B cell (primary cell): ENCODE measurements around the gene FCGBP. TPM values are rescaled to one million over a fixed set of nuclear protein-coding genes. Genes with fewer than 3 reads are reported as not detected.
A peak's percentile ranks its signal among the peaks of the same experiment; 100 is the strongest.

ENCODE experiments used
- ATAC-seq: fragments of 200-7000 bp; cut with Tn5 transposase; one replicate; pipeline ENCODE4 v1.10.0; 2021; ENCODE audit warnings: low read depth, mild to moderate bottlenecking, moderate number of reproducible peaks, moderate library complexity
- CTCF ChIA-PET: fragments of 350-600 bp; sonication (Branson Sonifier 250); formaldehyde crosslinking; loops from one replicate; lab custom pipeline; 2021; ENCODE audit warnings: antibody characterized with exemption, inconsistent platforms; lab: Charles Lee
- POLR2A ChIA-PET: fragments of 350-600 bp; sonication (Branson Sonifier 250); formaldehyde crosslinking; loops from one replicate; lab custom pipeline; 2021; ENCODE audit warnings: antibody characterized with exemption; lab: Charles Lee
- DNase-seq: peaks from one replicate; pipeline ENCODE4 v3.0.0; 2013
- H2AFZ ChIP-seq: 2 replicates; pipeline ENCODE4 v1.6.1; 2012; ENCODE audit warnings: mild to moderate bottlenecking, low read depth, low read length; ENCODE audit not compliant: insufficient read depth, poor library complexity, severe bottlenecking
- H3K27ac ChIP-seq, 2 donors: 1 replicate in 1 of 2; 2 replicates in 1 of 2; pipeline ENCODE4 v1.5.1; 2012 to 2013; ENCODE audit warnings: low read length in 2 of 2, mild to moderate bottlenecking in 2 of 2, moderate library complexity in 1 of 2
- H3K27me3 ChIP-seq, 4 experiments: fragments of 200-600 bp in 1 of 4; sonication (generic) in 1 of 4; replicated peaks in 1 of 4; 1 replicate in 2 of 4; 2 replicates in 2 of 4; pipeline versions ENCODE4 v1.6.1 to v1.7.0; 2013 to 2016; ENCODE audit warnings: low read length in 3 of 4, mild to moderate bottlenecking in 2 of 4, mixed read lengths in 1 of 4, moderate library complexity in 1 of 4; ENCODE audit not compliant: insufficient read depth in 4 of 4, control insufficient read depth in 3 of 4; ENCODE audit errors: control extremely low read depth in 1 of 4
- H3K36me3 ChIP-seq, 2 experiments: replicated peaks in 1 of 2; 1 replicate in 1 of 2; 2 replicates in 1 of 2; pipeline versions ENCODE4 v1.6.1 to v1.7.1; 2013; ENCODE audit warnings: low read length in 1 of 2; ENCODE audit not compliant: insufficient read depth in 2 of 2, control insufficient read depth in 1 of 2; ENCODE audit errors: control extremely low read depth in 1 of 2, extremely low read depth in 1 of 2
- H3K4me1 ChIP-seq, 2 donors: fragments of 200-600 bp in 1 of 2; sonication (generic) in 1 of 2; 1 replicate in 1 of 2; 2 replicates in 1 of 2; pipeline versions ENCODE4 v1.5.1 to v1.6.1; 2013 to 2017; ENCODE audit warnings: low read length in 2 of 2; ENCODE audit not compliant: control insufficient read depth in 2 of 2, insufficient read depth in 2 of 2
- H3K4me2 ChIP-seq: replicated peaks from 2 replicates; pipeline ENCODE3; 2012; ENCODE audit warnings: mild to moderate bottlenecking, low read depth, low read length; ENCODE audit not compliant: poor library complexity, severe bottlenecking
- H3K4me3 ChIP-seq, 5 experiments: fragments of 200-600 bp in 1 of 5; sonication (generic) in 1 of 5; 1 replicate in 3 of 5; 2 replicates in 2 of 5; pipeline versions ENCODE4 v1.5.1 to v1.7.0; 2011 to 2016; ENCODE audit warnings: low read length in 4 of 5, mild to moderate bottlenecking in 4 of 5, low read depth in 2 of 5, control low read depth in 1 of 5, moderate library complexity in 1 of 5; ENCODE audit not compliant: insufficient read depth in 1 of 5; ENCODE audit errors: control extremely low read depth in 1 of 5, extremely low read depth in 1 of 5
- H3K79me2 ChIP-seq: fragments of 200-600 bp; sonication (generic); one replicate; pipeline ENCODE4 v1.6.0; 2016; ENCODE audit warnings: low read length; ENCODE audit not compliant: control insufficient read depth, insufficient read depth
- H3K9ac ChIP-seq: fragments of 200-600 bp; sonication (generic); 2 replicates; pipeline ENCODE4 v1.6.1; 2017; ENCODE audit warnings: mild to moderate bottlenecking, low read length, moderate library complexity
- H3K9me3 ChIP-seq, 3 donors: one replicate each; pipeline versions ENCODE4 v1.6.1 to v1.7.1; 2013; ENCODE audit warnings: low read length in 2 of 3; ENCODE audit not compliant: control insufficient read depth in 2 of 3, insufficient read depth in 1 of 3; ENCODE audit errors: control extremely low read depth in 1 of 3
- H4K20me1 ChIP-seq: 2 replicates; pipeline ENCODE4 v1.6.0; 2012; ENCODE audit warnings: mild to moderate bottlenecking, low read length; ENCODE audit not compliant: insufficient read depth, control insufficient read depth, poor library complexity, severe bottlenecking
- H3K27ac Mint-ChIP-seq: one replicate; pipeline ENCODE4 v1.8.0; 2021; ENCODE audit warnings: mixed read lengths
- H3K27me3 Mint-ChIP-seq: one replicate; pipeline ENCODE4 v1.8.0; 2021; ENCODE audit warnings: mixed read lengths
- H3K4me1 Mint-ChIP-seq: one replicate; pipeline ENCODE4 v1.8.0; 2021; ENCODE audit warnings: mixed read lengths
- H3K4me3 Mint-ChIP-seq: one replicate; pipeline ENCODE4 v1.8.0; 2021; ENCODE audit warnings: mixed read lengths
- H3K9me3 Mint-ChIP-seq: one replicate; pipeline ENCODE4 v1.8.0; 2022; ENCODE audit warnings: mixed read lengths; ENCODE audit not compliant: insufficient read depth
- EZH2 ChIP-seq: IDR thresholded peaks from 2 replicates; pipeline ENCODE4 v1.6.1; 2012; ENCODE audit warnings: borderline replicate concordance, low read depth, mild to moderate bottlenecking, moderate library complexity, low read length; ENCODE audit not compliant: insufficient read depth, poor library complexity, severe bottlenecking
- WGBS: methylation state at CpG from one replicate; pipeline ENCODE4 v1.1.5; 2013; ENCODE audit warnings: missing lambda C conversion rate; ENCODE audit not compliant: insufficient coverage; 5-methylcytosine and 5-hydroxymethylcytosine counted together
- intact Hi-C: fragments of 100-400 bp; cut with micrococcal nuclease; formaldehyde crosslinking; loops from one replicate; pipeline ENCODE4 v1.10.0; 2022
- polyA plus RNA-seq: library from polyadenylated mRNA; depleted of rRNA; stranded (reverse); fragments of >200 nt; gene quantifications from 2 replicates; pipeline ENCODE4 v1.2.3, GENCODE V29; 2012
- total RNA-seq, 2 donors: library from RNA; stranded (reverse); fragments of 120-200 nt in 1 of 2; gene quantifications; 1 replicate in 1 of 2; 2 replicates in 1 of 2; pipeline versions ENCODE4 v1.2.3 to v1.2.4, GENCODE V29; 2013 to 2022
- TF ChIP-seq, protein P1 (sequence below): fragments of 200-600 bp; IDR thresholded peaks from one replicate; pipeline ENCODE4 v1.8.0; 2022; ENCODE audit warnings: antibody characterized with exemption, mild to moderate bottlenecking

Gene FCGBP
- total and polyA plus RNA-seq, 2 donors (not counting 1 experiment from before 2014, with no cell fraction given), result 5.7 to 22.9 TPM

GRCh38 chr19:39941151-39941550, 6.7 kb upstream of the FCGBP start:
- peak overlapping the region; percentile 68 for H3K4me2 ChIP-seq
- H3K27me3 Mint-ChIP-seq, result no peaks in the 10 kb centered on the region
- H3K4me3 Mint-ChIP-seq, result peak overlapping the region; percentile 60
- DNase-seq, result no peak
- intact Hi-C loops, result loop anchor here (1.0 kb wide), 3 partner anchors 12 to 56 kb away; partner anchors contain the start of gene ZNF546
- peak overlapping the region; percentile 57 to 78 for H3K27ac ChIP-seq
- H3K27me3 ChIP-seq, result no peaks in the 10 kb centered on the region
- TF ChIP-seq, protein P1, sequence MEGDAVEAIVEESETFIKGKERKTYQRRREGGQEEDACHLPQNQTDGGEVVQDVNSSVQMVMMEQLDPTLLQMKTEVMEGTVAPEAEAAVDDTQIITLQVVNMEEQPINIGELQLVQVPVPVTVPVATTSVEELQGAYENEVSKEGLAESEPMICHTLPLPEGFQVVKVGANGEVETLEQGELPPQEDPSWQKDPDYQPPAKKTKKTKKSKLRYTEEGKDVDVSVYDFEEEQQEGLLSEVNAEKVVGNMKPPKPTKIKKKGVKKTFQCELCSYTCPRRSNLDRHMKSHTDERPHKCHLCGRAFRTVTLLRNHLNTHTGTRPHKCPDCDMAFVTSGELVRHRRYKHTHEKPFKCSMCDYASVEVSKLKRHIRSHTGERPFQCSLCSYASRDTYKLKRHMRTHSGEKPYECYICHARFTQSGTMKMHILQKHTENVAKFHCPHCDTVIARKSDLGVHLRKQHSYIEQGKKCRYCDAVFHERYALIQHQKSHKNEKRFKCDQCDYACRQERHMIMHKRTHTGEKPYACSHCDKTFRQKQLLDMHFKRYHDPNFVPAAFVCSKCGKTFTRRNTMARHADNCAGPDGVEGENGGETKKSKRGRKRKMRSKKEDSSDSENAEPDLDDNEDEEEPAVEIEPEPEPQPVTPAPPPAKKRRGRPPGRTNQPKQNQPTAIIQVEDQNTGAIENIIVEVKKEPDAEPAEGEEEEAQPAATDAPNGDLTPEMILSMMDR, result no peak
- no peak for TF ChIP-seq EZH2
- CTCF ChIA-PET, result interaction anchor here (1.1 to 6.6 kb wide), 4 partner anchors 12 to 60 kb away, joined by 3 to 77 read pairs (median 7); partner anchors contain the start of gene PSMC4
- peak overlapping the region; percentile 27 to 53 (median 41) for H3K4me3 ChIP-seq
- whole genome bisulfite sequencing, result 11% methylated on average over 3 of the region's 6 CpGs
- POLR2A ChIA-PET, result interaction anchor here (0.6 to 2.3 kb wide), 3 partner anchors 29 to 755 kb away, joined by 3 to 13 read pairs (median 3); partner anchors contain the start of gene PSMC4
- peaks cover 4 to 5% (median 5%) of the 10 kb centered on the region in 3 donors for H3K9me3 ChIP-seq
- peaks cover 68% of the 10 kb centered on the region in 2 donors for H3K4me1 ChIP-seq
- no peaks in the 10 kb centered on the region for H3K36me3 ChIP-seq
- no peak for ATAC-seq
- no peak overlapping the region for H2AFZ ChIP-seq
- H3K9ac ChIP-seq, result peak overlapping the region; percentile 46
- H3K79me2 ChIP-seq, result peaks cover 4% of the 10 kb centered on the region
- H3K9me3 Mint-ChIP-seq, result no peaks in the 10 kb centered on the region
- H3K27ac Mint-ChIP-seq, result peak overlapping the region; percentile 28
- no peaks in the 10 kb centered on the region for H4K20me1 ChIP-seq
- peaks cover 65% of the 10 kb centered on the region for H3K4me1 Mint-ChIP-seq

GRCh38 chr19:39940221-39940833, 5.9 kb upstream of the FCGBP start:
- no peaks in the 10 kb centered on the region for H3K36me3 ChIP-seq
- H3K79me2 ChIP-seq, result no peaks in the 10 kb centered on the region
- peaks cover 73% of the 10 kb centered on the region for H3K4me1 Mint-ChIP-seq
- H3K27ac Mint-ChIP-seq, result no peak overlapping the region
- no peak overlapping the region for H2AFZ ChIP-seq
- TF ChIP-seq EZH2, result no peak
- TF ChIP-seq, protein P1, result no peak
- no peaks in the 10 kb centered on the region for H4K20me1 ChIP-seq
- H3K27ac ChIP-seq, result peak overlapping the region in 1 of 2 donors; percentile 78
- H3K4me3 ChIP-seq, result no peak overlapping the region
- POLR2A ChIA-PET, result interaction anchor here (0.6 kb wide), 1 partner anchor 522 kb away, joined by 3 read pairs; no protein-coding TSS in a partner anchor
- H3K4me1 ChIP-seq, result peaks cover 74 to 76% of the 10 kb centered on the region in 2 donors
- H3K4me2 ChIP-seq, result peak overlapping the region; percentile 68
- H3K4me3 Mint-ChIP-seq, result no peak overlapping the region
- H3K9ac ChIP-seq, result no peak overlapping the region
- no peaks in the 10 kb centered on the region for H3K9me3 Mint-ChIP-seq
- H3K9me3 ChIP-seq, result peaks cover 4 to 5% (median 5%) of the 10 kb centered on the region in 3 donors
- ATAC-seq, result no peak
- no peak for DNase-seq
- CTCF ChIA-PET, result interaction anchor here (1.2 to 6.6 kb wide), 2 partner anchors 30 to 61 kb away, joined by 3 to 77 read pairs; partner anchors contain the start of gene PSMC4
- WGBS, result no CpG with 5 or more reads among the region's 1 CpG
- H3K27me3 ChIP-seq, result no peaks in the 10 kb centered on the region
- intact Hi-C loops, result no loop called here
- H3K27me3 Mint-ChIP-seq, result no peaks in the 10 kb centered on the region
